ENCODE measurements around the gene FAP.

Gene FAP

GRCh38 chr2:162174746-162175145 is 68.5 kb downstream of the FAP start:
- Histone ChIP-seq H3K27me3 (ENCODE audit: control insufficient read depth, insufficient read depth, low read length) (no peaks in the 10 kb centered on the region), H3K27ac (ENCODE audit: low read depth, low read length) (no peak overlapping the region), H3K9ac (ENCODE audit: low read length) (no peak overlapping the region), H3K4me3 (ENCODE audit: low read length) (no peak overlapping the region), H3K36me3 (ENCODE audit: control insufficient read depth, insufficient read depth, low read length) (no peaks in the 10 kb centered on the region), H3K4me1 (ENCODE audit: control insufficient read depth, insufficient read depth, low read length) (no peaks in the 10 kb centered on the region)

- H3K4me3 ChIP-seq (ENCODE audit: low read length): no peak overlapping the region
- H3K27ac ChIP-seq (ENCODE audit: low read depth, low read length): no peak overlapping the region
- H3K9ac ChIP-seq (ENCODE audit: low read length): no peak overlapping the region
- no peaks in the 10 kb centered on the region for H3K4me1 ChIP-seq (ENCODE audit: control insufficient read depth, insufficient read depth, low read length)
- H3K36me3 ChIP-seq (ENCODE audit: control insufficient read depth, insufficient read depth, low read length): no peaks in the 10 kb centered on the region
- no peaks in the 10 kb centered on the region for H3K27me3 ChIP-seq (ENCODE audit: control insufficient read depth, insufficient read depth, low read length)
Observed at GRCh38 chr2:162172802-162173370, 70.4 kb downstream of the FAP start.

GRCh38 chr2:162166745-162167144 is 76.5 kb downstream of the FAP start:
- Histone ChIP-seq H3K27me3 (ENCODE audit: control insufficient read depth, insufficient read depth, low read length) (no peaks in the 10 kb centered on the region), H3K4me3 (ENCODE audit: low read length) (no peak overlapping the region), H3K4me1 (ENCODE audit: control insufficient read depth, insufficient read depth, low read length) (no peaks in the 10 kb centered on the region), H3K36me3 (ENCODE audit: control insufficient read depth, insufficient read depth, low read length) (no peaks in the 10 kb centered on the region), H3K27ac (ENCODE audit: low read depth, low read length) (no peak overlapping the region), H3K9ac (ENCODE audit: low read length) (no peak overlapping the region)

- Histone ChIP-seq H3K9ac (ENCODE audit: low read length) (no peak overlapping the region), H3K27ac (ENCODE audit: low read depth, low read length) (no peak overlapping the region), H3K36me3 (ENCODE audit: control insufficient read depth, insufficient read depth, low read length) (no peaks in the 10 kb centered on the region), H3K4me3 (ENCODE audit: low read length) (no peak overlapping the region), H3K4me1 (ENCODE audit: control insufficient read depth, insufficient read depth, low read length) (no peaks in the 10 kb centered on the region), H3K27me3 (ENCODE audit: control insufficient read depth, insufficient read depth, low read length) (no peaks in the 10 kb centered on the region)
Observed at GRCh38 chr2:162166174-162166573, 77.1 kb downstream of the FAP start.

GRCh38 chr2:162164802-162165201 is 78.4 kb downstream of the FAP start:
- no peaks in the 10 kb centered on the region for H3K36me3 ChIP-seq (ENCODE audit: control insufficient read depth, insufficient read depth, low read length)
- H3K4me3 ChIP-seq (ENCODE audit: low read length): no peak overlapping the region
- H3K27ac ChIP-seq (ENCODE audit: low read depth, low read length): no peak overlapping the region
- H3K4me1 ChIP-seq (ENCODE audit: control insufficient read depth, insufficient read depth, low read length): no peaks in the 10 kb centered on the region
- no peak overlapping the region for H3K9ac ChIP-seq (ENCODE audit: low read length)
- no peaks in the 10 kb centered on the region for H3K27me3 ChIP-seq (ENCODE audit: control insufficient read depth, insufficient read depth, low read length)

- Histone ChIP-seq H3K27me3 (ENCODE audit: control insufficient read depth, insufficient read depth, low read length) (no peaks in the 10 kb centered on the region), H3K4me1 (ENCODE audit: control insufficient read depth, insufficient read depth, low read length) (no peaks in the 10 kb centered on the region), H3K27ac (ENCODE audit: low read depth, low read length) (no peak overlapping the region), H3K9ac (ENCODE audit: low read length) (no peak overlapping the region), H3K36me3 (ENCODE audit: control insufficient read depth, insufficient read depth, low read length) (no peaks in the 10 kb centered on the region), H3K4me3 (ENCODE audit: low read length) (no peak overlapping the region)
Observed at GRCh38 chr2:162159446-162159845, 83.8 kb downstream of the FAP start.

- Histone ChIP-seq H3K9ac (ENCODE audit: low read length) (no peak overlapping the region), H3K27me3 (ENCODE audit: control insufficient read depth, insufficient read depth, low read length) (no peaks in the 10 kb centered on the region), H3K36me3 (ENCODE audit: control insufficient read depth, insufficient read depth, low read length) (no peaks in the 10 kb centered on the region), H3K4me1 (ENCODE audit: control insufficient read depth, insufficient read depth, low read length) (no peaks in the 10 kb centered on the region), H3K27ac (ENCODE audit: low read depth, low read length) (no peak overlapping the region), H3K4me3 (ENCODE audit: low read length) (no peak overlapping the region)
Observed at GRCh38 chr2:162156149-162156548, 87.1 kb downstream of the FAP start.

GRCh38 chr2:162155093-162155492 is 88.2 kb downstream of the FAP start:
- no peak overlapping the region for H3K9ac ChIP-seq (ENCODE audit: low read length)
- no peaks in the 10 kb centered on the region for H3K36me3 ChIP-seq (ENCODE audit: control insufficient read depth, insufficient read depth, low read length)
- no peaks in the 10 kb centered on the region for H3K27me3 ChIP-seq (ENCODE audit: control insufficient read depth, insufficient read depth, low read length)

GRCh38 chr2:162153608-162154224 is 89.5 kb downstream of the FAP start:
- H3K27me3 ChIP-seq (ENCODE audit: control insufficient read depth, insufficient read depth, low read length): no peaks in the 10 kb centered on the region
- H3K27ac ChIP-seq (ENCODE audit: low read depth, low read length): no peak overlapping the region
- no peaks in the 10 kb centered on the region for H3K36me3 ChIP-seq (ENCODE audit: control insufficient read depth, insufficient read depth, low read length)
- no peak overlapping the region for H3K4me3 ChIP-seq (ENCODE audit: low read length)
- no peak overlapping the region for H3K9ac ChIP-seq (ENCODE audit: low read length)
- H3K4me1 ChIP-seq (ENCODE audit: control insufficient read depth, insufficient read depth, low read length): no peaks in the 10 kb centered on the region

More at GRCh38 chr2:162155093-162155492, 88.2 kb downstream of the FAP start:
- H3K4me3 ChIP-seq (ENCODE audit: low read length): no peak overlapping the region
- H3K27ac ChIP-seq (ENCODE audit: low read depth, low read length): no peak overlapping the region
- H3K4me1 ChIP-seq (ENCODE audit: control insufficient read depth, insufficient read depth, low read length): no peaks in the 10 kb centered on the region

GRCh38 chr2:162152147-162152546 is 91.1 kb downstream of the FAP start, which contains the start of gene GCG:
GCG (minus strand) TSS chr2:162152247; CDS start chr2:162149178, 3,069 bp downstream.
- Histone ChIP-seq H3K9ac (ENCODE audit: low read length) (no peak within 1 kb of the TSS), H3K4me3 (ENCODE audit: low read length) (no peak within 1 kb of the TSS), H3K36me3 (ENCODE audit: control insufficient read depth, insufficient read depth, low read length) (no peaks in the 10 kb centered on the region), H3K4me1 (ENCODE audit: control insufficient read depth, insufficient read depth, low read length) (no peaks in the 10 kb centered on the region), H3K27me3 (ENCODE audit: control insufficient read depth, insufficient read depth, low read length) (no peaks in the 10 kb centered on the region), H3K27ac (ENCODE audit: low read depth, low read length) (no peak within 1 kb of the TSS)

GRCh38 chr2:162149940-162150339 is 93.3 kb downstream of the FAP start:
- Histone ChIP-seq H3K4me1 (ENCODE audit: control insufficient read depth, insufficient read depth, low read length) (no peaks in the 10 kb centered on the region), H3K36me3 (ENCODE audit: control insufficient read depth, insufficient read depth, low read length) (no peaks in the 10 kb centered on the region), H3K4me3 (ENCODE audit: low read length) (no peak overlapping the region), H3K27ac (ENCODE audit: low read depth, low read length) (no peak overlapping the region), H3K27me3 (ENCODE audit: control insufficient read depth, insufficient read depth, low read length) (no peaks in the 10 kb centered on the region), H3K9ac (ENCODE audit: low read length) (no peak overlapping the region)

GRCh38 chr2:162149466-162149865 is 93.8 kb downstream of the FAP start:
- Histone ChIP-seq H3K27me3 (ENCODE audit: control insufficient read depth, insufficient read depth, low read length) (no peaks in the 10 kb centered on the region), H3K4me1 (ENCODE audit: control insufficient read depth, insufficient read depth, low read length) (no peaks in the 10 kb centered on the region), H3K27ac (ENCODE audit: low read depth, low read length) (no peak overlapping the region), H3K9ac (ENCODE audit: low read length) (no peak overlapping the region), H3K4me3 (ENCODE audit: low read length) (no peak overlapping the region), H3K36me3 (ENCODE audit: control insufficient read depth, insufficient read depth, low read length) (no peaks in the 10 kb centered on the region)

GRCh38 chr2:162148956-162149355 is 94.3 kb downstream of the FAP start:
- Histone ChIP-seq H3K4me3 (ENCODE audit: low read length) (no peak overlapping the region), H3K4me1 (ENCODE audit: control insufficient read depth, insufficient read depth, low read length) (no peaks in the 10 kb centered on the region), H3K27me3 (ENCODE audit: control insufficient read depth, insufficient read depth, low read length) (no peaks in the 10 kb centered on the region), H3K36me3 (ENCODE audit: control insufficient read depth, insufficient read depth, low read length) (no peaks in the 10 kb centered on the region), H3K9ac (ENCODE audit: low read length) (no peak overlapping the region), H3K27ac (ENCODE audit: low read depth, low read length) (no peak overlapping the region)

All from rectal smooth muscle tissue (tissue), 1 donor.